K562 (cell line): ENCODE results near the gene SLC24A3.

Source experiments
- ATF2 ChIP-seq: sonication (generic); formaldehyde crosslinking; IDR thresholded peaks from 2 replicates; pipeline ENCODE4 v1.8.1; 2022; ENCODE audit warnings: missing genetic modification reagents
- CREB1 ChIP-seq, 2 experiments: sonication (generic) in 1 of 2; formaldehyde crosslinking in 1 of 2; IDR thresholded peaks; 2 replicates each; pipeline versions ENCODE4 v1.6.1 to v1.8.0; 2012 to 2022; ENCODE audit warnings: inconsistent platforms in 1 of 2, mild to moderate bottlenecking in 1 of 2, missing genetic modification reagents in 1 of 2, moderate library complexity in 1 of 2
- JUND ChIP-seq, 2 experiments: IDR thresholded peaks; 2 replicates in 1 of 2; 3 replicates in 1 of 2; pipeline ENCODE4 v1.6.1; 2011; ENCODE audit warnings: borderline replicate concordance in 2 of 2, low read depth in 2 of 2, low read length in 2 of 2, improper control_type of control experiment in 1 of 2, missing biosample characterization in 1 of 2, missing genetic modification characterization in 1 of 2, missing genetic modification reagents in 1 of 2
- POLR2A ChIP-seq: fragments of 450-650 bp; conservative IDR thresholded peaks from 2 replicates; pipeline ENCODE4 v1.6.1; 2016
- REST ChIP-seq, 2 experiments: fragments of 450-650 bp; formaldehyde crosslinking in 1 of 2; IDR thresholded peaks; 2 replicates each; pipeline versions ENCODE4 v1.4.0 to v1.6.1; 2014 to 2020; ENCODE audit warnings: mild to moderate bottlenecking in 2 of 2, borderline replicate concordance in 1 of 2, low read depth in 1 of 2
- YY1 ChIP-seq, 3 experiments: IDR thresholded peaks; 2 replicates each; pipeline ENCODE4 v1.6.1; 2011; ENCODE audit warnings: low read length in 2 of 3, mild to moderate bottlenecking in 2 of 3, moderate library complexity in 2 of 3, borderline replicate concordance in 1 of 3, control low read depth in 1 of 3, low read depth in 1 of 3; ENCODE audit not compliant: insufficient read depth in 3 of 3, insufficient replicate concordance in 2 of 3, control insufficient read depth in 1 of 3, insufficient read length in 1 of 3; ENCODE audit errors: extremely low read depth in 1 of 3
- ZFP91 ChIP-seq: sonication (generic); formaldehyde crosslinking; IDR thresholded peaks from 2 replicates; pipeline ENCODE4 v1.8.0; 2022; ENCODE audit warnings: mild to moderate bottlenecking, missing genetic modification reagents
- ZNF217 ChIP-seq: sonication (generic); formaldehyde crosslinking; IDR thresholded peaks from 2 replicates; pipeline ENCODE4 v1.8.0; 2022; ENCODE audit warnings: mild to moderate bottlenecking, missing genetic modification reagents

GRCh38 chr20:19671374-19671773 is 458.9 kb downstream of the SLC24A3 start:
- TF ChIP-seq ATF2 (CRISPR knock-in tag) (no peak), REST (IDR thresholded peaks at IDR 0.05; ENCODE audit: borderline replicate concordance) (no peak), REST (CRISPR knock-in tag; IDR thresholded peaks at IDR 0.05; ENCODE audit: low read depth) (no peak), CREB1 (IDR thresholded peaks at IDR 0.05) (no peak), CREB1 (CRISPR knock-in tag; IDR thresholded peaks at IDR 0.05) (no peak), JUND (IDR thresholded peaks at IDR 0.05; ENCODE audit: borderline replicate concordance, low read depth, low read length) (no peak), JUND (tag; IDR thresholded peaks at IDR 0.05; ENCODE audit: borderline replicate concordance, low read depth, low read length) (no peak), YY1 (IDR thresholded peaks at IDR 0.05; ENCODE audit: borderline replicate concordance in 1 of 3, control insufficient read depth in 1 of 3, extremely low read depth in 1 of 3, insufficient read depth in 3 of 3, insufficient read length in 1 of 3, insufficient replicate concordance in 2 of 3, low read depth in 1 of 3, low read length in 2 of 3) (no peak), ZNF217 (CRISPR knock-in tag) (no peak), ZFP91 (CRISPR knock-in tag) (no peak), POLR2A (no peak)
